ENCODE measurements around the gene SBK1.
A peak's percentile ranks its signal among the peaks of the same experiment; 100 is the strongest.
"Not testable (repeated sequence)": the region's sequence is repeated elsewhere in the genome, so short reads cannot be mapped to it uniquely, and the experiment has no call there.

SBK1 gene

DNA sequence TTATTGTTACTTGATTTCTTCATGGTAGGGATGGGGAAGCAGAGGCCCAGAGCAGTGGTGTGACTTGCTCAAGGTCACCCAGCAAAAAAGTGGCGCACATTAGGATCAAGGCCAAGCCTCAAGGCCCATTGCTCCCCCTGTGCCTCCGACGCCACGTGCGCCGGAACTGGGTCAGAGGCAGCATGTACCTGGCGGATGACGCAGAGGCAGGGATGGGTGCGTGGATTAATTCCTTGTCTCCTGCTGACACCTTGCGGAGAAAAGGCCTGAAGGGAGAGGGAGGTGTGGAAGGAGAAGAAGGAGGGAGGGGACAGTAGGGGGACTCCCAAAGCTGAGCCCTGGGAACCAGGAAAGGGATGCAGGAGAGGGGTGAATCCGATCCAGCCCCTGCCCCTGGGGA, 18.5 kb downstream of the SBK1 start:
- DNase-seq = no peak

DNA sequence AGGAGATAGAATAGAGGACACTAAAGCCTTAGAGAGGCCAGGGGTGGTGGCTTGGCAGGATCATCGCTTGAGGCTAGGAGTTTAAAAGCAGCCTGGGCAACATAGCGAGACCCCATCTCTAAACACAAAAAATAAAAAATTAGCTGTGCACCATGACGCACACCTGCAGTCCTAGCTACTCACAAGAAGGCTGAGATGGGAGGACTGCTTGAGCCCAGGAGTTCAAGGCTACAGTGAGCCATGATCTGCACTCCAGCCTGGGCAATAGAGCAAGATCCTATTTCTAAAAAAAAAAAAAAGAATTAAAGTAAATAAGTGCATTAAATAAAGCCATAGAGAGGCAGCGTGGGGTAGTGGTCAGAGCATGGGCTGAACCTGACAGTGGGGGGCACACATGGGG, 19.1 kb downstream of the SBK1 start:
- DNase-seq = no peak

DNA sequence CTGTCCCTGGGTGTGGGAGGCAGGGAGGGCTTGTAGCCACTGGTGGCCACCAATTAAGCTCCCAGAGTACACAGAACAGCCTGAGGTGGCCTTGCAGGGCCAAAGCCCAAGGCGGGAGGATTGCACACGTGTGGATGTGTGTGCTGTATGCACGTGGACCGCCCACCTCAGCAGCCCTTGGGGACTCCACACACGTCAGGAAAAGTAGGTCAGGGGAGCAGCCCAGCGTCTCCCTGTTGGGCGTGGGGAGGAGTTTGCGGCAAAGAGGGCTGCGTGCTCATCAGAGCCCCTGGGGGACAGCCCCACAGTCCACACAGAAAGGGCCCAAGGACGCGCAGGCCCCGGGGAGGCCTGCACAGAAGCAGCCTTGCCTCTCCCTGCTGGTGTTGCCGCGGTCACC, 19.6 kb downstream of the SBK1 start:
- no peak for DNase-seq

DNA sequence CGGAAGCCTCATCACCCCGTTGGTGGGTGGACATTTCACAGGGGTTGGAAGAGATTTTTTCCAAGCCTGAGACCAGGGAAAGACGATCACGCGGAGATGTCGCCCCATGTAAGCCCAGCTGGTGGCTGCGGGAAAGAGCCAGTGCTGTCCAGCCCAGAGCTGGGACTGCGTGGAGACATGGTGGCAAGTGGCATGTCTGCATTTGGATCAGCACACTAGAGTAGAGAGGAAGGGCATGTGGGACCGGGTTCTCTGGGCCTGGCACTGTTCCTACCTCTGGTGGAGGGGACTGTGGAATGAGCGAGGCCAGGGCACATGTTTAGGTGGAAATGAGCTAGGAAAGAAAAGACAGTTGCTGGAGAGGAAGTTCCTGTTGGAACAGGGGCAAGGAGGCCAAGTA, 20.0 kb downstream of the SBK1 start:
- no peak for DNase-seq

DNA sequence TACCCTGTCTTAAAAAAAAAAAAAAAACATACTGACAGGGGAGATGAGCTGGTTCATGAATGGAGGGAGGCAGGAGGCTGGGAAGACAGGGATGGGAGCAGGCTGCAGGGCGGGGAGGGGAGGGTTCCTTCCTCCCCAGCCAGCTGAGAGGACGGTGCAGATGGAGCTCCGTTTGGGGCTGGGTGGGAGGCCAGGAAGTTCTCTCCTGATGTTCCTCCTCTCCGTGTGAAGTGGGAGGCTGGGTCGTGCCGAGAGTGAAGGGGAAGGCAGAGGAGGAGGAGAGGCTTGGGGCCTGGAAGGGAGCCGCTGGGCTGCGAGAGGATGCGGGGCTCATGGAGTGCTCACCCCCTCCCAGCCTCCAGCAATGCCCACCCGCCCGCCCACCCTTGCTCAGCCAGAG, 21.3 kb downstream of the SBK1 start:
- no peak for DNase-seq

DNA sequence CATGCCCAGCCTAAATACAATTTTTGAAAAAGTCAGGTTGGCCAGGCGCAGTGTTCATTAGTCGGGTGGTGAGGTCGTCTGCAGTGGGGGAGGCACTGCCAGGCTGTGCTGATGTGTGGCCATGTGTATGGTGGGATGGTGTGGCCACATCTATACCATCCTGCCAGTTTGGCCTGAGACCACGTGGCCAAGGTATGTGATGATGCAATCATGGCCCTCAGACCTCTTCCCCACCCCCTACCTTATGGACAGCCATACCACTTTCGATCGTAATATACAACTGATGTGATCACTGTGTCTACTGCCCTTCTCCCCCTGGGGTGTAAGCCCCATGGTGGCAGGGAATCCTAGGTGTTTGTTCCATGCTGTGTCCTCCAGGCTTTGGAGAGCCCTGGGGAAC, 23.7 kb downstream of the SBK1 start:
- DNase-seq = no peak

DNA sequence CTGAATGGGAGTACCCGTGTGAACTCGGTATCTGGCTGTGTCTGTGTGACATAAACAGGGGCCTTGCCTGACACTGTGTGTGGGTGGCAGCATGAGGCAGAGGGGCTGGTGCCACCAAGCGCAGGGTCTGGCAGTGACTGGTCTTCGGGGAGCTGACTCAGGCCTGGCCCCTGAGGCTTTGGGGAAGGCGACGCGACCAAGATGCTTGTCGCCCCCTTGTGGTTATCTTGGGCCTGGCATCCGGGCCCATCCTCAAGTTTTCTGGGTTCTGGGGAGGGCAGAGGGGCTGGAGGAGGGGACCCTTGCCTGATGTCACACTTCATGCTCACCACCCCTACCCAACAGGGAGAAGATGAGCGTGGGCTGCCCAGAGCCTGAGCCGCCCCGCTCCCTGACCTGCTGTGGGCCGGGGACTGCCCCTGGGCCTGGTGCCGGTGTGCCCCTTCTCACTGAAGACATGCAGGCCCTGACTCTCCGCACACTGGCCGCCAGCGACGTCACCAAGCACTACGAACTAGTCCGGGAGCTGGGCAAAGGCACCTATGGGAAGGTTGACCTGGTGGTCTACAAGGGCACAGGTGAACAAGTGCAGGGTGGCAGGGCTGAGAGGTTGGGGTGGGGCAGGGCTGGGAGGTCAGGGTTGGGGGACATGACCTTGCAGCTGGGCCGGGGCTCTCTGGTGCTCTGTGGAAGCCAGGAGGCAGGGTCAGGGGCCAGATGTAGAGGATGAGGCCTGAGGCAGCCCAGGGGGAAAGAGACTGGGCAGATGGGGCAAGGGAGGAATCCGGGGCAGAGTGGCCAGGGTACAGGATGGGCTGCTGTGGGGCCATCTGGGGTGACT, 24.9 kb downstream of the SBK1 start:
- DNase-seq = no peak

DNA sequence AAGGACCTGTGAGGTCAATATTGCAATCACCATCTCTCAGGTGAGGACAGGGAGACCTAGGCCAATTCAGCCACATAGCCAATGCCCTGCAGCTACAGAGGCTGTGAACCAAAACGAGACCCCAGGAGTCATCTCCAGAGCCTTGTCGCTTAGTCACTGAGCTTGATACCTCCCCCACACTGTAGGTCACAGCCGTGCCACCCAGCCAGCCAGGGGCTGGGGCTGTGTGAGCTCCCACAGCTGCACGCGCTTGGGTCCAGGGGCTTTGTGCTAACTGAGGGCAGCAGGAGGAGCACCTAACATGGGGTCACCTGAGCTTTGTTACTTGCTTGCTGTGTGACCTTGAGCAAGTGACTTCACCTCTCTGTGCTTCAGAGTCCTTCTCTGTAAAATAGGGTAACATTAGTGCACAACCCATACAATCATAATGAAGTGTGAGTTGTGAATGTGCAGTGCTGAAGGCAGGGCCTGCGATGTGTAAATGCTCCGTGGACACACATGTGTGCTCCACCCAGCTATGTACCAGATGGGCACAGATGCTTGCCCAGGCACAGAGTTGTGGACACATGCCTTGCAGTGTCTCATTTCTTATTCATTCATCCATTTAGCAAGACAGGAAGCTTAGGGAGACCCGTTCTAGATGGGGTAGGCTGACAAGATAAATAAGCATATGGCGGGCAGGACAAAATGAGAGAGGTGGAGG, 25.9 kb downstream of the SBK1 start:
- DNase-seq = no peak

DNA sequence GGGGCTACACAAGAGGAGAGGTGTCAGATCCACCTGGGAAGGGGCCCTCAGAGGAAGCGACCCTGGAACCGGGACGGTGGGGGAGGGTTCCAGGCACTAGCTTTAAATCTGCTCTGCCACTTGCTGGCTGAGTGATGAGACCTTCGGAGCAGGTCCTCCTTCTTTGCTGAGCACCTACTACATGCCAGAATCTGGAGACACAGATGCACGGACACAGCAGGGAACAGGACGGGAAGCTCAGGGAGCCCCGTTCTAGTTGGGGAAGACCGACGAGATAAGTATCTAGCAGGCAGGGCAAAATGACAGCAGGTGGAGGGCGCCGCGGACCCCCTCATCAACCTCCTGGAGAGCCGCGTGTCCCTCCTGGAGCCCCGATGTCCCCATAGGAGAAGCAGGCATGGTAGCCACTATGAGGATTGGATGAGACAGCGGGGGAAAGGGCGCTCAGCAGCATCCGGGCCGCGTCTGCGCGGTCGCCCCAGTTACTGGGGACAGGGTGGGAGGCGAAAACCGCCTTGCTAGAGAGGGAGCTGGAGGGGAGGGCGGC, 27.2 kb downstream of the SBK1 start:
- no peak for DNase-seq

DNA sequence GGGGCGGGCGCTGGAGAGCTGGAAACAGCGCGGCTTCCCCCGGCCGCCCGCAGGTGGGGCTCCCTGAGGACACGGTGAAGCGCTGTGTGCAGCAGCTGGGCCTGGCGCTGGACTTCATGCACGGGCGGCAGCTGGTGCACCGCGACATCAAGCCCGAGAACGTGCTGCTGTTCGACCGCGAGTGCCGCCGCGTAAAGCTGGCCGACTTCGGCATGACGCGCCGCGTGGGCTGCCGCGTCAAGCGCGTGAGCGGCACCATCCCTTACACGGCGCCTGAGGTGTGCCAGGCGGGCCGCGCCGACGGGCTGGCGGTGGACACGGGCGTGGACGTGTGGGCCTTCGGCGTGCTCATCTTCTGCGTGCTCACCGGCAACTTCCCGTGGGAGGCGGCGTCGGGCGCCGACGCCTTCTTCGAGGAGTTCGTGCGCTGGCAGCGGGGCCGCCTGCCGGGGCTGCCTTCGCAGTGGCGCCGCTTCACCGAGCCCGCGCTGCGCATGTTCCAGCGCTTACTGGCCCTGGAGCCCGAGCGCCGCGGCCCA, 27.8 kb downstream of the SBK1 start:
- DNase-seq = no peak

DNA sequence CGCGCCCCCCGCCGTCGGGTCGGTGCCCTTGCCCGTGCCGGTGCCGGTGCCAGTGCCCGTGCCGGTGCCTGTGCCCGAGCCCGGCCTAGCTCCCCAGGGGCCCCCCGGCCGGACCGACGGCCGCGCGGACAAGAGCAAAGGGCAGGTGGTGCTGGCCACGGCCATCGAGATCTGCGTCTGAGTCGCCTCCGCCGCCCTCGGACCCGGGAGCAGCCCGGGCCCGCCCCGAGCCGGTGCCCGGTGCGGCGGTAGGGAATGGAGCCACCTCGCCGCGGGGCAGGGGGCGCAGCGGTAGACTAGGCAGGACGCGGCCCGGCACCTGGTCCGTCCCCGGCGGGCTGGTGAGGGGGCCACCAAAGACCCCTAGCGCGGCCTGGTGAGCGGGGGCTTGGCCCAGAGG, 28.4 kb downstream of the SBK1 start:
- DNase-seq = no peak

DNA sequence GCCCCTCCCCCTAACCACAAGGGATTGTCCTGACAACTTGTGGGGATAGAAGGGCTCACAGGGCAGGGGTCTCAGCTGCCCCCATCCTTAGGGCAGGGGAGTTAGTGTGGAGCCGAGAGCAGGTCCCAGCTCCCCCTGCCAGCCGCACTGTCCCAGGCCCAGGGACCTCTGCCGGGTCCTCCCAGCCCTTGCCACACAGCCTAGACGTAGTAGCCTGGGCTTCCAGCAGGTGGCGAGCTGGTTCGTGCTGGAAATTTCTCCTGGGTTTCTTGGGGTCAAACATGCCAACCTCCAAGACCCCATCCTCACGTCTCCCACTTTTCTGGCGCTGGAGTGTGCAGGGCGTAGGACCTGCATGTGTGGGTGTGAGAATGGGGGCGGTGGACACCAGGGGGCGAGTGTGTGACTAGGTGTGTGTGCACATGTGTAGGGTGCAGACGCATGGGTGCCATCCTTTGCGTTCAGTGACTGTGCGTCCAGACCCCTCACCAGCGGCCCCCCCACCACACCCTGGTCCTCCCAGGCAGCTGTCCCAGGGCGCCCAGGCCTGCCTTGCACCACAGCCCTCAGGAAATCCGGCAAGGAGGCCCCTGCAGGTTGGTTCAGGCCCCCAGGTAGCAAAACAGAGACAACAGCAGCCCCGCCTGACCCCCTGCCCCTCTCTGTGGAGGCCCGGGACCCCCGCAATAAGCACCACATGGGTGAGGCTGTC, 29.5 kb downstream of the SBK1 start:
- no peak for DNase-seq

DNA sequence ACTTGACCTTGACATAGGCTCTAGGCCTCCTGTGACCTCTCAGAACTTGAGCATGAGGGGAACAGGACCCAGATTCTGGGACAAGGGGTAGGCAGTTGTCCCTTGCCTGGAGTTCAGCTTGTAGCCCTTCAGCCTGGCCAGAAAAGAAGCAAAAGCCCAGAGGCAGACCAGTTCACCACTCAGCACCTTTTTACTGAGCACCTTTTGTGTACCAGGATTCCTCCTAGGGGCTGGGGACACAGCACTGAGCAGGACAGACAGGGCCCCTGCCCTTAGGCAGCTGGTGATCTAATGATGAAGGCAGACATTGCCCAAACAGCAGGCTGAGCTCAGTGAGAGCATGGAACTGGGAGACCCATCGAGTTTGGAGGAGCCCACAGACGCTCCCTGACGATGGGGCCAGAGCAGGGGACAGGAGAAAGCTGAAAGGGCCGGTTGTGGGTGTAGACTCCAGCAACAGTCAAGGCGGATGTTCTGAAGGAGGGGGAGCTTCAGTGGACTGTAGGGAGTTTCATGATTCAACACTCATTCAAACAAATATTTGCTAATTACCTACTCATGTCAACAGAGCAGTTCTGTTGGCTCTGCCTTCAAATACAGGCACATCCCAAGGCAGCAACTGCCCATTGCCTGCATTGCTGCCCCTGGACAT, 32.0 kb downstream of the SBK1 start:
- peak; percentile 14 for DNase-seq

DNA sequence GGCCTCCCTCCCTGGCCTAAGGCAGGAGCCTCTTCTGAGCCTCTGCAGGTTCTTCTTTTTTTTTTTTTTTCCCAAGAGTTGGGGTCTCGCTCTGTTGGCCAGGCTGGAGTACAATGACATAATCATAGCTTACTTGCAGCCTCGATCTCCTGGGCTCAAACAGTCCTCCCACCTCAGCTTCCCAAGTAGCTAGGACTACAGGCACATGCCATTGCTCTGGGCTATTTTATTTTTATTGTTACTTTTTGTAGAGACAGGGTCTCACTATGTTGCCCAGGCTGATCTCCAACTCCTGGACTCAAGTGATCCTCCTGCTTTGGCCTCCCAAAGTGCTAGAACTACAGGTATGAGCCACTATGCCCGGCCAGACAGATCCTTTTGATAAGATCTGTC, 32.6 kb downstream of the SBK1 start:
- DNase-seq = no peak

DNA sequence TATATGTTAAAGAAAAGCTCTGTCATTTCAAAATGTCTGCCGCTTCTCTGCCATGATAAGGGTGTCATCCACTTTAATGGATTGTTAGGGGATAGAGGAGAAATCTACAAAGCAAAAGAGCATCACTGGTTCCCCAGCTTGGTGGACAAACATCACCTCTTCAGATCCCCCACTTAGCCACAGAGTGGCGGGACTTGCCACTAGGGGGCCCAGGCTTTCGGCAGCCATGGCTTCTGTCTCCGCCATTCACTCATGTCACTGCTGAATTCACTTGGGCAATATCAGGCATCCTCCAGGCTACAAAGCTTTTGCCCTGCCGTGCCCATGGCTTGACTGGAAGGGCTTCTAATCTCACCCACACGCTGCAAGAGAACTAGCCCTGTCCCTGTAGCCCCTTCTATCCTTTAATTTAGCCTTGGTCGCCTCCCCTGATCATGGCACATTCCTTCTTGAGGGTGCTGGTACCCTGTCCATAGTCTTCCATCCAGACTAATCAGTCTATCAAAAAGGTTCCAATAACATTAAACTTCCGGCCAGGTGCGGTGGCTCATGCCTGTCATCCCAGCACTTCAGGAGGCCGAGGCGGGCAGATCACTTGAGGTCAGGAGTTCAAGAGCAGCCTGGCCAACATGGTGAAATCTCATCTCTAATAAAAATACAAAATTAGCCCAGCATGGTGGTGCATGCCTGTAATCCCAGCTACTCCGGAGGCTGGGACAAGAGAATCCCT, 34.7 kb downstream of the SBK1 start:
- no peak for DNase-seq

DNA sequence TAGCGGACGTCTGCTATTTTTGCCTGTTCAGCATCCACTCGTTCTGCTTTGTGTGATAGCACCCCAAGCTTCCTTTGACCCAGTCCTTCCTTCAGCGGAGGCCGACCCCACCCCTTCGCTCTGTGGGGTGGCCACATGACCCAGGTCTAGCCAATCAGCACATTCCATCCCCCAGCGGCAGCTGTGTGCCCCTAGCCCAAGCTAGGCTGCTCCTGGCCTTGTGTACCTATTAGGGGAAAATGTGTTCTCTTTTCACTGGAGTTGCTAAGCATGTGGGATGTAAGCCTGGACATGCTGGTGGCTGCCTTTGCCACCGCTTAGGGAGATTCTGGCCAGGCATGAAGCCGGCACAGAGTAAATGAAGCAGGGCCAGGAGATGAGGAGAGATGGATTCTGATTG, 37.9 kb downstream of the SBK1 start:
- not testable (repeated sequence) for DNase-seq

DNA sequence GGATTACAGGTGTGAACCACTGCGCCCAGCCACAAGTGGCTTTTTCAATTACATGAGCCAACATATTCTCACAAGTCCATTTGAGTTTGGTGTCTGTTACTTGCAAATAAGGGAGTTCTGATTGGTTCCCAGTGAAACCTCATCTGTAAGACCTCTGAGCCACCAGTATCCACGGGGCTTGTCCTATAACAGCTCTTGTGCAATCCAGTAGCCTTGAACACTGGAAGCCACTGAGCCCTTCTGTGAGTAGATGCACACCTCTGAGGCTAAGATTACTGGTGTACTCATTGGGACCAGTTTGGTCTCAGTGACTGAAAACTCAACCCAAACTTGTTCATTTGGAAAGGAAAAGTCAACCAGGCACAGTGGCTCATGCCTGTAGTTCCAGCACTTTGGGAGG, 38.7 kb downstream of the SBK1 start:
- not testable (repeated sequence) for DNase-seq

DNA sequence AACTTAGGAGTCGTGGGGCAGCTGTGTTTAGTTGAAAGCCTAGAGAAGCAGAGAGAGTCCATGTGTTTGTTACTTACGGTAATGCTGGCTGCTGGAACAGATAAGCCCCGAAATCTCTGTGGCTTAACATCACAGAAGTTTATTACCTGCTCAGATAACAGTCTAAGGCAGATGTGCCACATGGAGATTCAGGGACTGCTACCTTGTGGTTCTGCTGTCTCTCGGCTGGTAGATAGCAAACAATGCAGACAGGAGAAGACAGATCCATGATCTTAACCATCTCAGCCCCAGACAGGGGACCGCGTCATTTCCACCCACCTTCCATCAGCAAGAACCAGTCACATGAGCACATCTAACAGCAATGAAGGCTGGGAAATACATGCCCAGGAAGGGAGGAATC, 40.3 kb downstream of the SBK1 start:
- DNase-seq = not testable (repeated sequence)

DNA sequence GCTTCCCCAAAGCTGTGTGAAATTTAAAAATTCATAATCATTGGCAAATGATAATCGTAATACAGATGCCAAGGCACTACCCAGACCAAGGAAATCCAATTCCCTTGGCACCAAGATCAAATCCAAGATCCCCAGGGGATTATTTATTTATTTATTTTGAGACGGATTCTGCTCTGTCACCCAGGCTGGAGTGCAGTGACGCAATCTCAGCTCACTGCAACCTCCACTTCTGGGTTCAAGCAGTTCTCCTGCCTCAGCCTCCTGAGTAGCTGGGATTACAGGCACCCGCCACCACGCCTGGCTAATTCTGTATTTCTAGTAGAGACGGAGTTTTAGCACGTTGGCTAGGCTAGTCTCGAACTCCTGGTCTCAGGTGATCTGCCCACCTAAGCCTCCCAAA, 43.4 kb downstream of the SBK1 start:
- DNase-seq = not testable (repeated sequence)

DNA sequence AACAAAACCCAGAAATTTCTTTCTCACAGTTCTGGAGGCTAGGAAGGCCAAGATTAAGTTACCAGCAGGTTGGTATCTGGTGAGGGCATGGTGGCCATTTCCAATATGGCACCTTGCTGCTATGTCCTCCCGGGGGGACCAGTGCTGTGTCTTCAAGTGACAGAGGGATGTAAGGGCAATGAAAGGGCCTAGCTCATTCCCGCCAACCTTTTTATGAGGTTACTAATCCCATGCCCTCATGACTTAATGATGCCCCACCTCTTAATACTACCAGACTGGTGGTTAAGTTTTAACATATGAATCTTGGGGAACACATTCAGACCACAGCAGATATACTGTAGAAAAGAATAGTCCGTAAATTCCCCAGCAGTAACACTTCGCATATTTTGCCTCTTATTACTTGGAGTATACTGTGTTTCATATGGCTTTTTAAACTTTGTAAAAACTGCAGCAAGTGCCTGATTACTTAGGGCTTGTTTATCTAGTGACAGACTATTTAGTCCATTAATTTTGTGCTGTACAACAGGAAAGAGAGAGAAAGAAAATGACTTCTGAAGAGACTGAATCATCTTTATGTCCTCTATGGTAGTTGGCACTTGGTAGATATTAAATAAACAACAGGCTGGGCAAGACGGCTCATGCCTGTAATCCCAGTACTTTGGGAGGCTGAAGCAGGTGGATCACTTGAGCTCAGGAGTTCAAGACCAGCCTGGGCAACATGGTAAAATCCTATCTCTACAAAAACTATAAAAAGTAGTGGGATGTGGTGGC, 44.8 kb downstream of the SBK1 start:
- DNase-seq = not testable (repeated sequence)

DNA sequence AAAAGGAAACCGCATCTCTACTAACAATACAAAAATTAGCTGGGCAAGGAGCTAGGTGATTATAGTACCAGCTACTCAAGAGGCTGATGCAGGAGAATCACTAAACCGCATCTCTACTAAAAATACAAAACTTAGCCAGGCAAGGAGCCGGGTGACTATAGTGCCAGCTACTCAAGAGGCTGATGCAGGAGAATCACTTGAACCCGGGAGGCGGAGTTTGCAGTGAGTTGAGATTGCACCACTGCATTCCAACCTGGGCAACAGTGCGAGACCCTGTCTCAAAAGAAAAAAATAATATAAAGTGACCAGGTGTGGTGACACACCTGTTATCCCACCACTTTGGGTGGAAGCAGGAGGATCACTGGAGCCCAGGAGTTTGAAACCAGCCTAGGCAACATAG, 45.9 kb downstream of the SBK1 start:
- not testable (repeated sequence) for DNase-seq
